Neural progenitor cell (in vitro differentiated cells): ENCODE results near the gene CARMIL1. TPM values are rescaled to one million over a fixed set of nuclear protein-coding genes. Genes with fewer than 3 reads are reported as not detected.

ENCODE experiments used
- DNase-seq: peaks from one replicate; pipeline ENCODE4 v3.0.0-alpha.2; 2016; ENCODE audit warnings: low spot score
- H2AFZ ChIP-seq: fragments of 200-600 bp; sonication (generic); replicated peaks from 2 replicates; pipeline ENCODE4 v1.6.1; 2016; ENCODE audit warnings: antibody characterized with exemption
- H3F3A ChIP-seq: fragments of 200-600 bp; sonication (generic); 2 replicates; pipeline ENCODE4 v1.6.1; 2016; ENCODE audit warnings: antibody characterized with exemption, low read depth
- H3K27ac ChIP-seq: fragments of 200-600 bp; sonication (generic); 2 replicates; pipeline ENCODE4 v1.5.1; 2016; ENCODE audit warnings: mild to moderate bottlenecking
- H3K27me3 ChIP-seq: fragments of 200-600 bp; sonication (generic); 2 replicates; pipeline ENCODE4 v1.6.1; 2016; ENCODE audit warnings: mild to moderate bottlenecking, moderate library complexity
- H3K36me3 ChIP-seq: fragments of 200-600 bp; sonication (generic); 2 replicates; pipeline ENCODE4 v1.5.1; 2016
- H3K4me1 ChIP-seq: fragments of 200-600 bp; sonication (generic); 2 replicates; pipeline ENCODE4 v1.6.1; 2016; ENCODE audit warnings: mixed run types
- H3K4me2 ChIP-seq: fragments of 200-600 bp; sonication (generic); 2 replicates; pipeline ENCODE4 v1.6.1; 2016
- H3K4me3 ChIP-seq: fragments of 200-600 bp; sonication (generic); 2 replicates; pipeline ENCODE4 v1.5.1; 2016
- H3K79me2 ChIP-seq: fragments of 200-600 bp; sonication (generic); 2 replicates; pipeline ENCODE4 v1.6.1; 2016; ENCODE audit warnings: low read depth
- H3K9ac ChIP-seq: fragments of 200-600 bp; sonication (generic); 2 replicates; pipeline ENCODE4 v1.6.1; 2016
- H3K9me3 ChIP-seq: fragments of 200-600 bp; sonication (generic); 2 replicates; pipeline ENCODE4 v1.5.1; 2016; ENCODE audit warnings: low read depth
- H4K20me1 ChIP-seq: fragments of 200-600 bp; sonication (generic); 2 replicates; pipeline ENCODE4 v1.6.1; 2016; ENCODE audit warnings: low read depth
- H3K27ac Mint-ChIP-seq: 3 replicates; pipeline ENCODE4 v1.8.0; 2021; ENCODE audit warnings: mixed read lengths
- H3K27me3 Mint-ChIP-seq: 2 replicates; pipeline ENCODE4 v1.8.0; 2022; ENCODE audit warnings: low read depth, mild to moderate bottlenecking, inconsistent platforms, moderate library complexity, mixed read lengths; ENCODE audit not compliant: insufficient read depth
- H3K36me3 Mint-ChIP-seq: 3 replicates; pipeline ENCODE4 v1.8.0; 2021; ENCODE audit warnings: mixed read lengths
- H3K4me1 Mint-ChIP-seq: 3 replicates; pipeline ENCODE4 v1.8.0; 2021; ENCODE audit warnings: mixed read lengths
- H3K4me3 Mint-ChIP-seq: 3 replicates; pipeline ENCODE4 v1.8.0; 2021; ENCODE audit warnings: mild to moderate bottlenecking, moderate library complexity, mixed read lengths
- H3K9me3 Mint-ChIP-seq: 3 replicates; pipeline ENCODE4 v1.8.0; 2020; ENCODE audit warnings: mixed read lengths
- CTCF ChIP-seq: fragments of 200-600 bp; sonication (generic); IDR thresholded peaks from 2 replicates; pipeline ENCODE4 v1.5.1; 2017; ENCODE audit warnings: antibody characterized with exemption, mild to moderate bottlenecking
- EZH2 ChIP-seq: fragments of 200-600 bp; sonication (generic); IDR thresholded peaks from 2 replicates; pipeline ENCODE4 v1.6.1; 2017; ENCODE audit warnings: antibody characterized with exemption, mild to moderate bottlenecking, moderate library complexity
- EZH2phosphoT487 ChIP-seq: fragments of 200-600 bp; sonication (generic); IDR thresholded peaks from 2 replicates; pipeline ENCODE4 v1.6.1; 2017; ENCODE audit warnings: antibody characterized with exemption
- total RNA-seq: library from RNA; depleted of rRNA; stranded (reverse); fragments of >200 nt; gene quantifications from 2 replicates; pipeline ENCODE4 v1.2.3, GENCODE V29; 2015; ENCODE audit warnings: low replicate concordance

CARMIL1 gene
- total RNA-seq, 1 donor from 2014 or later, result 13.3 TPM

GRCh38 chr6:25417046-25417605, 138.0 kb downstream of the CARMIL1 start:
- Histone ChIP-seq H3K9ac (no peak overlapping the region), H3K27ac (no peak overlapping the region), H3K9me3 (no peaks in the 10 kb centered on the region), H3K4me2 (no peak overlapping the region), H4K20me1 (no peaks in the 10 kb centered on the region), H3F3A (no peaks in the 10 kb centered on the region), H3K36me3 (no peaks in the 10 kb centered on the region), H3K4me3 (no peak overlapping the region), H2AFZ (no peak overlapping the region), H3K27me3 (no peaks in the 10 kb centered on the region), H3K4me1 (peaks cover 11% of the 10 kb centered on the region), H3K79me2 (no peaks in the 10 kb centered on the region)
- no peak for DNase-seq
- peaks cover 7% of the 10 kb centered on the region for H3K36me3 Mint-ChIP-seq
- H3K4me1 Mint-ChIP-seq, result peaks cover 17% of the 10 kb centered on the region
- no peak overlapping the region for H3K27ac Mint-ChIP-seq
- peaks cover 10% of the 10 kb centered on the region for H3K9me3 Mint-ChIP-seq
- TF ChIP-seq EZH2 (no peak), EZH2phosphoT487 (no peak), CTCF (no peak)
- no peaks in the 10 kb centered on the region for H3K27me3 Mint-ChIP-seq
- H3K4me3 Mint-ChIP-seq, result no peak overlapping the region

- H2AFZ ChIP-seq, result no peak overlapping the region
- no peak overlapping the region for H3K27ac ChIP-seq
- H3K9me3 ChIP-seq, result no peaks in the 10 kb centered on the region
- peaks cover 22% of the 10 kb centered on the region for H3K4me1 Mint-ChIP-seq
- TF ChIP-seq CTCF, result no peak
- no peak for TF ChIP-seq EZH2phosphoT487
- TF ChIP-seq EZH2, result no peak
- H3K4me2 ChIP-seq, result no peak overlapping the region
- H3K4me1 ChIP-seq, result peaks cover 11% of the 10 kb centered on the region
- H3K36me3 ChIP-seq, result no peaks in the 10 kb centered on the region
- no peak overlapping the region for H3K9ac ChIP-seq
- no peaks in the 10 kb centered on the region for H3K27me3 ChIP-seq
- no peak overlapping the region for H3K27ac Mint-ChIP-seq
- H3K4me3 Mint-ChIP-seq, result no peak overlapping the region
- H3K79me2 ChIP-seq, result no peaks in the 10 kb centered on the region
- peaks cover 10% of the 10 kb centered on the region for H3K9me3 Mint-ChIP-seq
- H3K36me3 Mint-ChIP-seq, result peaks cover 7% of the 10 kb centered on the region
- no peaks in the 10 kb centered on the region for H3F3A ChIP-seq
- H3K4me3 ChIP-seq, result no peak overlapping the region
- H4K20me1 ChIP-seq, result no peaks in the 10 kb centered on the region
- DNase-seq, result no peak
- no peaks in the 10 kb centered on the region for H3K27me3 Mint-ChIP-seq
Measured at GRCh38 chr6:25418454-25419052, 139.4 kb downstream of the CARMIL1 start.

- Histone ChIP-seq H4K20me1 (no peaks in the 10 kb centered on the region), H3K4me1 (peaks cover 5% of the 10 kb centered on the region), H3K9me3 (no peaks in the 10 kb centered on the region), H3K79me2 (no peaks in the 10 kb centered on the region), H3K4me2 (no peak overlapping the region), H3K9ac (no peak overlapping the region), H3F3A (no peaks in the 10 kb centered on the region), H3K36me3 (no peaks in the 10 kb centered on the region), H2AFZ (no peak overlapping the region), H3K4me3 (no peak overlapping the region), H3K27ac (no peak overlapping the region), H3K27me3 (no peaks in the 10 kb centered on the region)
- no peak for DNase-seq
- TF ChIP-seq CTCF (no peak), EZH2 (no peak), EZH2phosphoT487 (no peak)
- H3K27ac Mint-ChIP-seq, result no peak overlapping the region
- H3K27me3 Mint-ChIP-seq, result no peaks in the 10 kb centered on the region
- H3K4me3 Mint-ChIP-seq, result no peak overlapping the region
- peaks cover 7% of the 10 kb centered on the region for H3K36me3 Mint-ChIP-seq
- H3K4me1 Mint-ChIP-seq, result peaks cover 22% of the 10 kb centered on the region
- peaks cover 10% of the 10 kb centered on the region for H3K9me3 Mint-ChIP-seq
Measured at GRCh38 chr6:25419879-25420278, 140.7 kb downstream of the CARMIL1 start.
